Heart right ventricle (tissue), 16 donors: ENCODE results near the gene ANKS1B. TPM values are rescaled to one million over a fixed set of nuclear protein-coding genes. Genes with fewer than 3 reads are reported as not detected.

Experiments used
- ATAC-seq, 8 donors: fragments of 200-7000 bp; cut with Tn5 transposase; one replicate each; pipeline ENCODE4 v1.9.1; 2020; ENCODE audit warnings: mild to moderate bottlenecking in 8 of 8, moderate library complexity in 8 of 8, moderate number of reproducible peaks in 1 of 8
- DNase-seq, 2 donors: peaks; one replicate each; pipeline ENCODE4 v3.0.0-alpha.2; 2020
- H3K27ac ChIP-seq, 10 donors: fragments of 200-600 bp; sonication (generic) in 2 of 10; one replicate each; pipeline versions ENCODE4 v1.5.0 to v1.8.0; 2020 to 2022; ENCODE audit warnings: mild to moderate bottlenecking in 3 of 10
- H3K27me3 ChIP-seq, 7 donors: fragments of 200-600 bp; one replicate each; pipeline ENCODE4 v1.8.0; 2021 to 2022; ENCODE audit warnings: mild to moderate bottlenecking in 2 of 7
- H3K36me3 ChIP-seq, 9 donors: fragments of 200-600 bp; sonication (generic) in 1 of 9; one replicate each; pipeline versions ENCODE4 v1.5.0 to v1.8.0; 2020 to 2022; ENCODE audit warnings: mild to moderate bottlenecking in 2 of 9
- H3K4me1 ChIP-seq, 9 donors: fragments of 200-600 bp; sonication (generic) in 1 of 9; one replicate each; pipeline versions ENCODE4 v1.5.0 to v1.8.0; 2020 to 2022; ENCODE audit warnings: mild to moderate bottlenecking in 4 of 9
- H3K4me3 ChIP-seq, 10 donors: fragments of 200-600 bp; sonication (generic) in 2 of 10; one replicate each; pipeline versions ENCODE4 v1.5.0 to v1.8.0; 2020 to 2022; ENCODE audit warnings: mild to moderate bottlenecking in 7 of 10, moderate library complexity in 2 of 10
- H3K9me3 ChIP-seq, 11 donors: fragments of 200-600 bp in 10 of 11; sonication (generic) in 2 of 11; one replicate each; pipeline versions ENCODE4 v1.5.0 to v1.8.0; 2013 to 2022; ENCODE audit warnings: mild to moderate bottlenecking in 2 of 11, control low read depth in 1 of 11, moderate library complexity in 1 of 11
- CTCF ChIP-seq, 9 donors: fragments of 200-600 bp; sonication (generic) in 2 of 9; IDR thresholded peaks; one replicate each; pipeline versions ENCODE4 v1.5.0 to v1.8.0; 2021 to 2022; ENCODE audit warnings: antibody characterized with exemption in 9 of 9, mild to moderate bottlenecking in 5 of 9, moderate library complexity in 1 of 9
- WGBS, 2 donors: extraction: QIAGEN DNeasy Blood & Tissue Kit; methylation state at CpG; one replicate each; pipeline ENCODE4 v1.1.7; 2013; ENCODE audit warnings: inconsistent platforms in 1 of 2; 5-methylcytosine and 5-hydroxymethylcytosine counted together
- intact Hi-C, 10 donors: fragments of 100-400 bp; cut with DNase I; formaldehyde crosslinking; loops; one replicate each; pipeline versions ENCODE4 v1.11.1 to v1.14.2; 2022
- polyA plus RNA-seq, 2 donors: library from polyadenylated mRNA; stranded (reverse); fragments of 200-250 nt; gene quantifications; one replicate each; pipeline ENCODE4 v1.2.3, GENCODE V29; 2013
- total RNA-seq, 10 donors: library from RNA; stranded (reverse); fragmentation: NEBNext Ultra II Directional in 3 of 10; extraction: Animal tissue kit (Norgen Biotek cat#: 25700) in 3 of 10; gene quantifications; one replicate each; pipeline versions ENCODE4 v1.2.1 to v1.2.4, GENCODE V29; 2021 to 2023
- donor health status: Arrhythmogenic right ventricular cardiomyopathy.
- donor health status: ischemic (EF 13 %, LVEDD 7.1; RV severe dilation, severe dysfunction).
- donor health status: healthy with polysubstance abuse.
- donor health status: DM: no; HTN: yes; CAD: no.
- donor health status: DM: no; HTN: no; CAD: no.
- donor health status: ischemic (EF 25% LVEDD 6.9; RV normal size, moderate dysfunction).
- donor health status: ischemic (EF 25% LVEDD 5.7; RV mildly dilated, moderate dysfunction).
- donor health status: healthy.
- donor health status: DM: yes; HTN: yes; CAD: no.
- donor health status: Ischemic cardiomyopathy.
- donor health status: ischemic (EF 35%, LVEDD 5.7; RV mildly dilated, moderate dysfunction).
- donor health status: nonischemic (EF 11% LVEDD 7.7; RV severe dilation, severe dysfunction).
- donor health status: DM: yes; HTN: yes; CAD: no.
- donor health status: PGD.
- donor health status: ischemic (EF 29% LVEDD 5.4; RV normal size, mild dysfunction).
- donor health status: nonischemic (EF 23%, LVEDD 6.1; RV moderate dilation, normal function).

Gene ANKS1B
- total and polyA plus RNA-seq, 12 donors, result 0.58 to 4.8 (median 1.8) TPM

DNA sequence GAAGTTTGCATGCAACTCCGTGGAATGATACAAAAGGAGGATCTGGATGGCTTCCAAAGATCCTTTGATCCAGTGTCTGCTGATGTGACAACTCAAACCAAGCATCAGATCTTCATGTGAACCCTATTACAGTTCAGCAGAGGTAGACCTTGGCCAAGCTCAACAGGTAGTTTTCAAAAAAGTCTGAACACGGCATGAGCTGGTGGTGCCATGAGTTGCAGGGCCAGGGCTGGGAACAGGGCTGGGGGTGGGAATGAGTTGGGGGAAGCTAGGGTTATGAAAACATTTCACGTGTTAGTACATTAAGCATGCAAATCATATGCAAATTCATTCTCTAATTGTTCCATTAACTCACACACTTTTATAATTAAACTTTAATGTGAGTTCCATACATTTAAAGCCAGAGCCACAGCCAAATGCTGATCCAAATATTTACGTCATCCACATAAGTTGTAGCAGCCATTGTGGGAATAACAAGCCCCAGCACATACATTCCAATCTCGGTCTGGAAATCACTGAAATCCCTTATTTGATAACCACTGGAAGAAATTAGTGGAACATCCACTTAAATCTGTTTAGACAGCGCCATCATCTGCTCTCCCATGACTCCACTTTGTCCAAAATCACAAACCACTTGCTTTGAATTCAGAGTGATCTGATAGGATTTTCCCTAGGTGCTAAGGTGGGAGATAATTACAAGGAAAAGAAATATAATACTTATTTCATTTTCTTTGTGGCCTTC is 1181.1 kb downstream of the ANKS1B start:
- DNase-seq (no peak), ATAC-seq (no peak)
- Histone ChIP-seq H3K27ac (no peak overlapping the region), H3K4me1 (no peaks in the 10 kb centered on the region), H3K9me3 (no peaks in the 10 kb centered on the region), H3K27me3 (peaks cover 0 to 17% (median 7%) of the 10 kb centered on the region in 7 donors), H3K36me3 (no peaks in the 10 kb centered on the region), H3K4me3 (no peak overlapping the region)
- intact Hi-C loops, result no loop called here
- no peak for TF ChIP-seq CTCF (IDR thresholded peaks at IDR 0.05)
- WGBS, 2 donors, result 76 to 83% methylated on average over 6 of the region's 6 CpGs

DNA sequence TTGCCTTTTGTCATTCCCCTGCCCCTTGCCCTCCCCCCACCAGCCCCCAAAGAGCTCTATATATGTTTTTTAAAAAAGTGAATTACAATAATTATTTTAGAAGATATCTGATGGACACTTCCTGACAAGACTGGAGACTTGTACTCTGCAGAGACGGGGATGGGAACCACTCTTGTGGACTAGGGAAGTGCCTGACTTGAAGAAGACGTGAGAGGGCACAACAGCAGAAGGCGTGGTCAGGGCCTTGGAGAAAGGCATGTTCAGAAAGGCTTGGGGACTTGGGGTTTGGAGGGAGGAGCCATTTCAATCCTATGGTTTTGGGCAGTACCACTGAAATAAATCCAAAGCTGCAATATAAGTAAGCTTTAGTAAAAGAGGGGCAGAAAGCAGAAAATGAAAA is 1184.9 kb downstream of the ANKS1B start:
- intact Hi-C loops, result no loop called here
- ATAC-seq (no peak), DNase-seq (no peak)
- Histone ChIP-seq H3K9me3 (no peaks in the 10 kb centered on the region), H3K4me3 (no peak overlapping the region), H3K36me3 (no peaks in the 10 kb centered on the region), H3K4me1 (no peaks in the 10 kb centered on the region), H3K27me3 (peaks cover 0 to 14% (median 7%) of the 10 kb centered on the region in 7 donors), H3K27ac (no peak overlapping the region)
- WGBS, 2 donors, result 73 to 74% methylated on average over 3 of the region's 3 CpGs
- TF ChIP-seq CTCF (IDR thresholded peaks at IDR 0.05), result no peak

- Histone ChIP-seq H3K27ac (no peak overlapping the region), H3K4me3 (no peak overlapping the region), H3K36me3 (no peaks in the 10 kb centered on the region), H3K27me3 (peaks cover 0 to 14% (median 7%) of the 10 kb centered on the region in 7 donors), H3K4me1 (no peaks in the 10 kb centered on the region), H3K9me3 (no peaks in the 10 kb centered on the region)
- TF ChIP-seq CTCF (IDR thresholded peaks at IDR 0.05), result no peak
- no peak for DNase-seq
- no peak for ATAC-seq
- intact Hi-C loops, result no loop called here
- WGBS, 2 donors, result 51 to 68% methylated on average over 3 of the region's 3 CpGs
Observed at GRCh38 chr12:98799146-98799810, 1185.5 kb downstream of the ANKS1B start.

DNA sequence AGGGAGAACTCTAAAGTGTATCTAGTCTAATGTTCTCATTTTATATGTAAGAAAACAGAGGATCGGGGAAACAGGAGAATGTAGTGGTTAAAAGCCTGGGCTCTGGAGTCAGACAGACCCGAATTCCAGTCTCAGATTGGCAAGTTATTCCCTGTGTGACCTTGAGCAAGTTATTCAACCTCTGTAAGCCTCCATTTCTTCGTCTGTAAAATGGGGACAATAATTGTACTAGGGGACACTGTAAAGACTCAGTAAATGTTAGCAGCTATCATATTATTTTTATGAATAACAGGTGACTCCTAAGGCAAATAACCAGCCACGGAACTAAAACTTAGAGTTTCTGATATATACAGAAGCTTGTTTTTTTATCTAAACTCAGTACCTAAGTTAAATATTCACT is 1187.5 kb downstream of the ANKS1B start:
- Histone ChIP-seq H3K4me3 (no peak overlapping the region), H3K4me1 (no peaks in the 10 kb centered on the region), H3K36me3 (no peaks in the 10 kb centered on the region), H3K27ac (no peak overlapping the region), H3K9me3 (no peaks in the 10 kb centered on the region), H3K27me3 (peaks cover 0 to 14% (median 6%) of the 10 kb centered on the region in 7 donors)
- DNase-seq, result no peak
- 82 to 84% methylated on average over 4 of the region's 4 CpGs for WGBS, 2 donors
- TF ChIP-seq CTCF (IDR thresholded peaks at IDR 0.05), result no peak
- intact Hi-C loops, result no loop called here
- no peak for ATAC-seq
